Lower leg skin (tissue), 4 donors: Measurements from ENCODE around the gene HOXB8. TPM values are rescaled to one million over a fixed set of nuclear protein-coding genes. Genes with fewer than 3 reads are reported as not detected.

Source experiments
- DNase-seq, 2 donors: peaks; one replicate each; pipeline ENCODE4 v3.0.0-alpha.2; 2019; ENCODE audit warnings: low spot score in 2 of 2
- H3K4me3 ChIP-seq: fragments of 200-600 bp; sonication (generic); 2 replicates; pipeline ENCODE4 v1.5.1; 2017; ENCODE audit warnings: mild to moderate bottlenecking, low read depth; ENCODE audit not compliant: poor library complexity, severe bottlenecking
- CTCF ChIP-seq, 3 donors: fragments of 450-650 bp; IDR thresholded peaks; one replicate each; pipeline ENCODE4 v1.5.1; 2016; ENCODE audit warnings: antibody characterized with exemption in 3 of 3, mild to moderate bottlenecking in 3 of 3, moderate library complexity in 2 of 3
- POLR2A ChIP-seq, 2 donors: fragments of 450-650 bp; IDR thresholded peaks; one replicate each; pipeline ENCODE4 v1.6.1; 2016 to 2017; ENCODE audit warnings: antibody characterized with exemption in 2 of 2, mild to moderate bottlenecking in 1 of 2, moderate library complexity in 1 of 2
- WGBS, 2 donors: methylation state at CpG; one replicate each; pipeline ENCODE4 v1.1.5; 2018; 5-methylcytosine and 5-hydroxymethylcytosine counted together
- intact Hi-C: fragments of 100-400 bp; cut with DNase I; formaldehyde crosslinking; loops from one replicate; pipeline ENCODE4 v1.15.0; 2023; ENCODE audit warnings: low total_unique reads
- total RNA-seq, 4 donors: library from RNA; depleted of rRNA; stranded (reverse); fragments of >200 nt; gene quantifications; one replicate each; pipeline ENCODE4 v1.1.0, GENCODE V29; 2016

The HOXB8 gene
- total RNA-seq, 4 donors from 2014 or later, result 1.4 TPM; not detected in 3

- H3K4me3 ChIP-seq, result no peak overlapping the region
- TF ChIP-seq CTCF (IDR thresholded peaks at IDR 0.05) (no peak), POLR2A (IDR thresholded peaks at IDR 0.05) (no peak)
- no peak for DNase-seq
- 90 to 91% methylated on average over 25 of the region's 25 CpGs for WGBS, 2 donors
- intact Hi-C loops, result no loop called here
These were observed 19.7 kb downstream of the HOXB8 start for GRCh38 chr17:48595278-48595999.

- DNase-seq, result no peak
- H3K4me3 ChIP-seq, result no peak overlapping the region
- WGBS, 2 donors, result 82 to 83% methylated on average over 25 of the region's 25 CpGs
- TF ChIP-seq POLR2A (IDR thresholded peaks at IDR 0.05), result no peak
- no peak for TF ChIP-seq CTCF (IDR thresholded peaks at IDR 0.05)
- intact Hi-C loops, result loop anchor here (5.0 kb wide), 2 partner anchors 102 to 257 kb away; no protein-coding TSS in a partner anchor
These were observed 20.4 kb downstream of the HOXB8 start for GRCh38 chr17:48594538-48595277.

- WGBS, 2 donors, result 16 to 19% methylated on average over 37 of the region's 37 CpGs
- TF ChIP-seq POLR2A (IDR thresholded peaks at IDR 0.05) (no peak), CTCF (IDR thresholded peaks at IDR 0.05) (peak in 1 of 3 donors; percentile 92)
- intact Hi-C loops, result loop anchor here (5.0 kb wide), 2 partner anchors 102 to 257 kb away; no protein-coding TSS in a partner anchor
- no peak overlapping the region for H3K4me3 ChIP-seq
- peak; percentile 71 to 96 for DNase-seq
These were observed 21.1 kb downstream of the HOXB8 start for GRCh38 chr17:48593840-48594537.

DNA sequence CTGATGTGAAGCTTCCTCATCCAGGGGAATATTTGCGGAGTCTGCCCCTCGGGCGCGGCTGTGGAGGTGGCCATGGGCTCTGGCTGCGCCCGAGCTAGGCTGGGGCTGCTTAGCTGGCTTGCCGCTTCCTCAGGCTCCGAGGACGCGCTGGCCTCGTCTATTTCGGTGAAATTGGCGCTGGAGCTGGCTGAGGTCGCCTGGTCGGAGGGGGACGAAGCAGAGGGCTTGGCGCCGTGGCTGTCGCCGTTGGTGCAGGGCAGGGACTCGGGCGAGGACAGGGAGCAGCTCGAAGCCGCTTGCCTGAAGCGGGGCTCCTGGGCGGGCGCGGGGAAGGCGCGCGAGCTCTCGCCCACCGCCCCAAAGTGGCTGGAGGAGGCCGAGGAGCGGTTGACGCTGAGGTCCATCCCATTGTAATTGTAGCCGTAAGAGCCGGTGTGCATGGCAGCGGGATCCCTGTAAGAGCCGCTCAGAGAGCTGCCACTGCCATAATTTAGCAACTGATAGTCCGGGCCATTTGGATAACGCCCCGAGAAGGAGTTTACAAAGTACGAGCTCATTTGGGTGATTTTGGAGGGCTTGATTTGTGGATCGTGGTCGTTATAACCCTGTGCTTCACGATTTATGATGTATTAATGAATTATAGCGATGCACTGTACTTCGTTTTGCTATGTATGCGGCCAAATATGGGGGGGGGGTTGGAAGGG is 21.8 kb downstream of the HOXB8 start, which contains the start of gene HOXB5:
Gene HOXB5 (minus strand): TSS at position 654 of the 704 bp plus-strand sequence. CDS start 97 bp downstream, at position 557.
- TF ChIP-seq CTCF (IDR thresholded peaks at IDR 0.05) (no peak), POLR2A (IDR thresholded peaks at IDR 0.05) (no peak)
- peak in 1 of 2 donors; percentile 91 for DNase-seq
- intact Hi-C loops, result loop anchor here (5.0 kb wide), 2 partner anchors 101 to 256 kb away; no protein-coding TSS in a partner anchor
- H3K4me3 ChIP-seq, result no peak within 1 kb of the TSS
- 16 to 18% methylated on average over 49 of the region's 50 CpGs for WGBS, 2 donors

DNA sequence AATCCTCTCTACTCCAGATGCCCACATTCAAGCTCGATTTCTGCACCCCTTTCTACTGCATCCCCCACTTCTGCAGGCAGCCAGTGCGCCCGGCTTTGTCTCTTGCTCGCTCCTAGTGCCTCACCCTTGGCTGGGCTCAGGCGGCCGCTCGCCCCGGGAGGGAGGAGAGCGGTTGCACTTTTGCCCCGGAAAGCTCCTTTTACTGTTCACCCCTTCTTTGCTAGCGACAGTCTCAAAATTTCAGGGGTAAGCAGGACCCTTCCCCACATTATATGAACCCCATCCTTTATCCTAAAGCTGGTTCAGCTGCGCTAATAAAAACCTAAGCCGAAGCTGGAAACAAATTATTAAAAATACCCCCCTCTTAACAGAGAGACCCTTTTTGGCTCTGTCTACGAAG is 22.5 kb downstream of the HOXB8 start:
- 53 to 54% methylated on average over 14 of the region's 14 CpGs for WGBS, 2 donors
- no peak overlapping the region for H3K4me3 ChIP-seq
- intact Hi-C loops, result loop anchor here (5.0 kb wide), 2 partner anchors 100 to 255 kb away; no protein-coding TSS in a partner anchor
- no peak for TF ChIP-seq CTCF (IDR thresholded peaks at IDR 0.05)
- TF ChIP-seq POLR2A (IDR thresholded peaks at IDR 0.05), result no peak
- DNase-seq, result no peak
